Peyer's patch (tissue), 4 donors: Measurements from ENCODE around the gene PRB4. TPM values are rescaled to one million over a fixed set of nuclear protein-coding genes. Genes with fewer than 3 reads are reported as not detected.

Experiments used
- DNase-seq, 3 donors: peaks; one replicate each; pipeline ENCODE4 v3.0.0-alpha.2; 2017 to 2019
- H3K27ac ChIP-seq, 4 donors: fragments of 200-600 bp; sonication (generic); one replicate each; pipeline ENCODE4 v1.5.1; 2016 to 2019
- H3K27me3 ChIP-seq, 2 donors: fragments of 200-600 bp; sonication (generic); one replicate each; pipeline ENCODE4 v1.5.1; 2019
- H3K36me3 ChIP-seq, 3 donors: fragments of 200-600 bp; sonication (generic); one replicate each; pipeline ENCODE4 v1.5.1; 2016 to 2019
- H3K4me1 ChIP-seq, 4 donors: fragments of 200-600 bp; sonication (generic); one replicate each; pipeline ENCODE4 v1.5.1; 2016 to 2019
- H3K4me3 ChIP-seq, 4 donors: fragments of 200-600 bp; sonication (generic); 1 replicate in 3 of 4; 2 replicates in 1 of 4; pipeline ENCODE4 v1.5.1; 2016 to 2019; ENCODE audit warnings: mild to moderate bottlenecking in 1 of 4
- H3K9me3 ChIP-seq, 4 donors: fragments of 200-600 bp; sonication (generic); one replicate each; pipeline ENCODE4 v1.5.1; 2016 to 2019; ENCODE audit warnings: mild to moderate bottlenecking in 1 of 4
- POLR2A ChIP-seq, 2 donors: fragments of 450-650 bp; IDR thresholded peaks; one replicate each; pipeline ENCODE4 v1.5.1; 2017; ENCODE audit warnings: antibody characterized with exemption in 2 of 2, mild to moderate bottlenecking in 2 of 2, moderate library complexity in 2 of 2
- total RNA-seq, 4 donors: library from RNA; depleted of rRNA; stranded (reverse); fragments of >200 nt; gene quantifications; one replicate each; pipeline ENCODE4 v1.1.0, GENCODE V29; 2016
- TF ChIP-seq, protein P1 (sequence below), 6 experiments: fragments of 450-650 bp in 4 of 6; fragments of 200-600 bp in 2 of 6; sonication (generic) in 1 of 6; IDR thresholded peaks; one replicate each; pipeline ENCODE4 v1.5.1; 2017 to 2019; ENCODE audit warnings: antibody characterized with exemption in 6 of 6, mild to moderate bottlenecking in 3 of 6, moderate library complexity in 1 of 6

The PRB4 gene
- total RNA-seq, 4 donors from 2014 or later = not detected

DNA sequence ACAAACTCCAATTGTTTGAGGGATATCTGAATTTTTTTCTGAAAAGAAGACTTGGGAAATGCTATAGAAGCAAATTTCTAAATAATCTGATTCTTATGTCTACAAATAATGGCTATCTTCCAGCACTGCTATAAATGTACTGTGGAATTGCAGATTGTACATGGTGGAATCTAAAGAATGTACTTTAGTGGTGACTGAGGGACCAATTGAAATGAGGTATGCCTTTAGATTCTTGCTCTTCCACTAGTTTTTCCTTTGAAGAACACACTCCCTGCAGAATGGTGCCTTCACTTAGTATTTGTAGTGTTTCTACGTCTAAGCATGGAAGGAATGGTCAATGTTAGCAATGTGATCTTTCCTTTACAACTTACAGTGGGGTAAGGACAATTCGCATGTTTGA is 11.7 kb upstream of the PRB4 start:
- DNase-seq = no peak
- TF ChIP-seq, protein P1, sequence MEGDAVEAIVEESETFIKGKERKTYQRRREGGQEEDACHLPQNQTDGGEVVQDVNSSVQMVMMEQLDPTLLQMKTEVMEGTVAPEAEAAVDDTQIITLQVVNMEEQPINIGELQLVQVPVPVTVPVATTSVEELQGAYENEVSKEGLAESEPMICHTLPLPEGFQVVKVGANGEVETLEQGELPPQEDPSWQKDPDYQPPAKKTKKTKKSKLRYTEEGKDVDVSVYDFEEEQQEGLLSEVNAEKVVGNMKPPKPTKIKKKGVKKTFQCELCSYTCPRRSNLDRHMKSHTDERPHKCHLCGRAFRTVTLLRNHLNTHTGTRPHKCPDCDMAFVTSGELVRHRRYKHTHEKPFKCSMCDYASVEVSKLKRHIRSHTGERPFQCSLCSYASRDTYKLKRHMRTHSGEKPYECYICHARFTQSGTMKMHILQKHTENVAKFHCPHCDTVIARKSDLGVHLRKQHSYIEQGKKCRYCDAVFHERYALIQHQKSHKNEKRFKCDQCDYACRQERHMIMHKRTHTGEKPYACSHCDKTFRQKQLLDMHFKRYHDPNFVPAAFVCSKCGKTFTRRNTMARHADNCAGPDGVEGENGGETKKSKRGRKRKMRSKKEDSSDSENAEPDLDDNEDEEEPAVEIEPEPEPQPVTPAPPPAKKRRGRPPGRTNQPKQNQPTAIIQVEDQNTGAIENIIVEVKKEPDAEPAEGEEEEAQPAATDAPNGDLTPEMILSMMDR (IDR thresholded peaks at IDR 0.05) = no peak
- no peak for TF ChIP-seq POLR2A (IDR thresholded peaks at IDR 0.05)
- Histone ChIP-seq H3K27ac (no peak overlapping the region), H3K4me3 (no peak overlapping the region), H3K36me3 (no peaks in the 10 kb centered on the region), H3K27me3 (no peaks in the 10 kb centered on the region), H3K9me3 (no peaks in the 10 kb centered on the region), H3K4me1 (no peaks in the 10 kb centered on the region)

DNA sequence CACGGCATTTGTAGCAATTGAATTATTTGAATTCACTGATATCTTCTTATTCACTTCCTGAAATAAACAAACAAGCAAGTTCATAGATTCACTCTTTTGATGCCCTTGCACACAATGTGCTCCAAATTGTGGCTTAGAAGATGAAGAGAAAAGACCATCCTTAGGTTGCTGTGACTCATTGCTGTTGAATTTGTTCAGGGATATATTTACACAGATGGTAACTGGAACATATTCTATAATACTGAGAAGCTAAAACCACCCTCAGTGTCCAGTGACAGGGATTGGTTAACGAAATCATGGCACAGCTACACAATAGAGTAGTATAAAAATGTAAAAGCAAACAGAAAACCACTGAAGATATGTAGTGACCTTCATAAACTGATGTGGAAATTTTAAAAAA is 3.1 kb downstream of the PRB4 start:
- Histone ChIP-seq H3K27ac (no peak overlapping the region), H3K4me1 (no peaks in the 10 kb centered on the region), H3K27me3 (no peaks in the 10 kb centered on the region), H3K9me3 (peaks cover 0 to 2% (median 0%) of the 10 kb centered on the region in 4 donors), H3K4me3 (no peak overlapping the region), H3K36me3 (no peaks in the 10 kb centered on the region)
- TF ChIP-seq, protein P1 (IDR thresholded peaks at IDR 0.05) = no peak
- no peak for TF ChIP-seq POLR2A (IDR thresholded peaks at IDR 0.05)
- no peak for DNase-seq

DNA sequence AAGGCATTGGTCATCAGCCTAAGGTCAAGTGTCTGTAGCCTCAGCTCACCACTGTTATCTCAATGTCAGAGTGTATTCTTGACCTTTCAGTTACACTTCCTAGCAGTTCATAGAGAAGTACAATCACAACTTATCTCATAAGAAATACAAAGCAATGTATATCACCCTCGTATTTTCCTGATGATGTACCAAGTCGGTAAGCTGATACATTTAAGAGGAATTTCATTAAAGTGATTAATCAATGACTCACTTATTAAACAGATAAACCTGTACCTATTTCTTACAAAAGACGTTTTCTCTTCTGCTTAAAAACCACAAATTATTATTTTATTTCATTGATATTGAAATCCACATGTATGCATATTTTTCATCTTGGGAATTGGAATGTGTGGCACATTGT is 36.8 kb downstream of the PRB4 start:
- Histone ChIP-seq H3K27me3 (no peaks in the 10 kb centered on the region), H3K9me3 (no peaks in the 10 kb centered on the region), H3K36me3 (no peaks in the 10 kb centered on the region), H3K27ac (no peak overlapping the region), H3K4me1 (no peaks in the 10 kb centered on the region), H3K4me3 (no peak overlapping the region)
- TF ChIP-seq POLR2A (IDR thresholded peaks at IDR 0.05) = no peak
- TF ChIP-seq, protein P1 (IDR thresholded peaks at IDR 0.05) = no peak
- no peak for DNase-seq

DNA sequence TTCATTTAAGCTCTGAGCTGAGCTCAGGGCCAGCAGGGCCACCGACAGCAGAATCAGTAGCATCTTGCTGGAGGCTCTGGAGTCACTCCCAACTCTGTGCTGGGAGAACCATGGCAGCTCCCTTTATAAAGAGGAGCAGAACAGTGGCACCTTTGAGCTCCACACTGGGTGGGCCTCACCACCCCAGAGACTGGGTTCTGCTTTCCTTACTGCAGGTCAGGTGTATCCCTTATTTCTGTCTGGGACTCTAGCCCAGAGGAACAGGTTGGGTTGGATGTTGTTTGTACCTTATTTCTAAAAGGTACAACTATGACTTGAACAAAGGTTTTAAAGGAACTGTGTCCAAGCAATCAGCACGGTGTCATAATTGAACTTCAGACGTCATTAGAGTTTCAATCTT is 40.6 kb downstream of the PRB4 start, which contains the start of gene PRB3:
Gene PRB3 (minus strand): TSS at position 101 of the 400 bp plus-strand sequence. CDS start 38 bp downstream, at position 63.
- Histone ChIP-seq H3K27ac (no peak within 1 kb of the TSS), H3K36me3 (no peaks in the 10 kb centered on the region), H3K4me1 (no peaks in the 10 kb centered on the region), H3K4me3 (no peak within 1 kb of the TSS), H3K9me3 (no peaks in the 10 kb centered on the region), H3K27me3 (no peaks in the 10 kb centered on the region)
- TF ChIP-seq, protein P1 (IDR thresholded peaks at IDR 0.05) = no peak
- no peak for TF ChIP-seq POLR2A (IDR thresholded peaks at IDR 0.05)
- no peak for DNase-seq

DNA sequence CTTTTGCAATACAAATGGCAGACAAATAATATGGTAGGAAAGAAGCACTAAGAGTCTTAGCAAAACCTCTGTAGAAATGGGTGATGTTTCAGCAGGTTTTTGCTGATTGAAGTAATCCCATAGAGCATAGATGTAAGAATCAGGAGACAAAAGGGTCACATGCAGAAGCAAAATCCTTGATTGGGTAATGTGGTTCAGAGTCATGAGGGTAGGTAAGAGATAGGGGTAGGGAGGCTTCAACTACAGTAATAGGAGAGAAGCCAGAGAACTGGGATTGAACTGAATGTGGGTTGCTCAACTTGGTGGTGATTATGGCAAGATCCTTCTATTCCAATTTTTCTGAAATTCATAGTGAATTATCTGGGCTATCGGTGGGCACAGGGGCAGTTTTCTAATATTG is 45.7 kb downstream of the PRB4 start:
- Histone ChIP-seq H3K9me3 (no peaks in the 10 kb centered on the region), H3K36me3 (no peaks in the 10 kb centered on the region), H3K4me1 (no peaks in the 10 kb centered on the region), H3K4me3 (no peak overlapping the region), H3K27ac (no peak overlapping the region), H3K27me3 (no peaks in the 10 kb centered on the region)
- no peak for DNase-seq
- TF ChIP-seq, protein P1 (IDR thresholded peaks at IDR 0.05) = no peak
- TF ChIP-seq POLR2A (IDR thresholded peaks at IDR 0.05) = no peak

Other genes with a start within 250 kb of the PRB4 start
- gene TAS2R46, start 248.1 kb downstream of the PRB4 start, total RNA-seq = 1 to 10 TPM in 3 of 4 donors, not detected in 1; 3.2 to 6.1 (median 4.2) TPM
- 1 to 10 TPM; 2.1 to 7.4 (median 5.7) TPM for gene TAS2R43, start 218.1 kb downstream of the PRB4 start, total RNA-seq
- 10 to 100 TPM in 2 of 4 donors, 1 to 10 TPM in 2; 6.2 to 12.9 (median 10.4) TPM for gene TAS2R30, start 175.8 kb downstream of the PRB4 start, total RNA-seq
- gene SMIM10L1, start 139.2 kb downstream of the PRB4 start, total RNA-seq = 1 to 10 TPM; 5.8 to 7.9 (median 7.0) TPM
- not detected for gene TAS2R42, start 123.5 kb downstream of the PRB4 start, total RNA-seq
- gene PRB3, start 40.7 kb downstream of the PRB4 start, total RNA-seq = not detected
- not detected for gene PRB2, start 85.1 kb upstream of the PRB4 start, total RNA-seq